Mesodermal cell (in vitro differentiated cells): ENCODE measurements around the gene TBC1D23.
A peak's percentile ranks its signal among the peaks of the same experiment; 100 is the strongest.
"Not testable (repeated sequence)": the region's sequence is repeated elsewhere in the genome, so short reads cannot be mapped to it uniquely, and the experiment has no call there.

Source experiments
- H3K27ac ChIP-seq: 2 replicates; pipeline ENCODE4 v1.7.0; 2013; ENCODE audit warnings: mild to moderate bottlenecking, low read depth, low read length, moderate library complexity; ENCODE audit not compliant: severe bottlenecking
- H3K36me3 ChIP-seq: 2 replicates; pipeline ENCODE4 v1.7.1; 2013; ENCODE audit warnings: mild to moderate bottlenecking, low read length, moderate library complexity; ENCODE audit not compliant: control insufficient read depth, insufficient read depth
- H3K4me1 ChIP-seq: one replicate; pipeline ENCODE4 v1.7.1; 2013; ENCODE audit warnings: mild to moderate bottlenecking, low read length; ENCODE audit not compliant: insufficient read depth, control insufficient read depth, poor library complexity, severe bottlenecking
- H3K4me3 ChIP-seq: 2 replicates; pipeline ENCODE4 v1.7.0; 2013; ENCODE audit warnings: low read length, control low read depth, mild to moderate bottlenecking; ENCODE audit not compliant: insufficient read depth, poor library complexity, severe bottlenecking; ENCODE audit errors: extremely low read depth
- H3K9me3 ChIP-seq: 2 replicates; pipeline ENCODE4 v1.7.1; 2013; ENCODE audit warnings: mild to moderate bottlenecking, low read length, moderate library complexity; ENCODE audit not compliant: control insufficient read depth
- WGBS, 2 experiments: methylation state at CpG; one replicate each; pipeline ENCODE4 v1.1.5; 2013; ENCODE audit warnings: missing lambda C conversion rate in 2 of 2; ENCODE audit not compliant: insufficient coverage in 2 of 2; 5-methylcytosine and 5-hydroxymethylcytosine counted together

TBC1D23 gene

DNA sequence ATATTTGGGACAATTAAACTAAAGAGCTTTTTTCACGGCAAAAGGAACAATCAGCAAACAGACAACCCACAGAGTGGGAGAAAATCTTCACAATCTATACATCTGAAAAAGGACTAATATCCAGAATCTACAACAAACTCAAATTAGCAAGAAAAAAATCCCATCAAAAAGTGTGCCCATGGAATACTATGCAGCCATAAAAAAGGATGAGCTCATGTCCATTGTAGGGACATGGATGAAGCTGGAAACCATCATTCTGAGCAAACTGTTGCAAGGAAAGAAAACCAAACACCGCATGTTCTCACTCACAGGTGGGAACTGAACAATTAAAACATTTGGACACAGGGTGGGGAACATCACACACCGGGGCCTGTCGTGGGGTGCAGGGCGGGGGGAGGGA lies 66.6 kb downstream of the TBC1D23 start:
- not testable (repeated sequence) for H3K4me1 ChIP-seq, H3K27ac ChIP-seq, H3K4me3 ChIP-seq, H3K9me3 ChIP-seq
- 87 to 100% methylated on average over 2 to 4 of the region's 5 CpGs for whole genome bisulfite sequencing, 2 experiments
- peaks cover 24% of the 10 kb centered on the region for H3K36me3 ChIP-seq

DNA sequence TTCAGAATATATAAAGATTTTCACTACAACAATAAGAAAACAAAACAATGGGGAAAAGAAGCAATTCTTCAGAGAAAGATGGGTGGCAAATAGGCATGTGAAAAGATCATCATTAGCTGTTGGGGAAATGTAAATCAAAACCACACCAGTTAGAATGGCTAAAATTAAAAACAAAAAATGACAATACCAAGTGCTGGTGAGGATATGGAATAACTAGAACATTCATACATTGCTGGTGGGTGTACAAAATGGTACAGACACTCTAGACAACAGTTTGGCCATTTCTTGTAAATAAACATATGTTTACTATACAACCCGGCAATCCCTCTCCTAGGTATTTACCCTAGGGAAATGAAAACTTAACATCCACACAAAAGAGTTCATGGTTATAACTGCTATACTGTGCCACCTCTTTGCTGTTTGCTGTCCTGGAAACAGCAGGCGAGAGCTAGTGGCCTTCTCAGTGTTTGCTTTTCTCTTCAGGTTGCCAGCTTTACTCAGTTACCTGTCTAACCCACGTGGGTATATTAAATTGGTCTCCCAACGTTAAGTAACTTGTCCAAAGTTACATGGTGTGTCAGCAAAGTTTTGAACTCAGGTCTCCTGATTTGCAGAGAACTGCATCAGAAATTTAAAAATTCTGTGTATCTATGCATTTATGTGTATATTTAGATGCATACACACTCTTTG lies 69.2 kb downstream of the TBC1D23 start:
- no peak overlapping the region for H3K4me3 ChIP-seq
- H3K9me3 ChIP-seq: peaks cover 9% of the 10 kb centered on the region
- WGBS, 2 experiments: 94 to 100% methylated on average over 1 to 3 of the region's 4 CpGs
- no peak overlapping the region for H3K27ac ChIP-seq
- peaks cover 22% of the 10 kb centered on the region for H3K36me3 ChIP-seq
- no peaks in the 10 kb centered on the region for H3K4me1 ChIP-seq

DNA sequence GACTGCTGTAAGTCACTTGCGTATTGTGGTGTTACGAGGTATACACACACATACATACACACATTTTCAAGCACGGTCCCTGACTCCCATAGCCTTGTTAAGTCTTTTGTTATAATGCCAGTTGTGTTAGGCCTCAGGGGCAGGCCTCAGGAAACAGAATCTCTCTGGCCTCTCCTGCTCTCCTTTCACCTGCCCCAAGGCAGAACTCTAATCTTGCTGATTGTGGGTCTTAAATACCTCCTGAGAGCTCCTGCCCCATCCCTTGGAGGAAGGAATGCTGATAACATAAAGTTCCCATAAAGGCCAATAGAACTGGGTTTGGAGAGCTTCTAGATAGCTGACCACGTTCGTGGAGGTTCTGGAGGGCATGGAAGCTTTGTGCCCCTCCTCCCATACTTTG lies 69.9 kb downstream of the TBC1D23 start:
- WGBS, 2 experiments: 92 to 94% methylated on average over 2 to 4 of the region's 5 CpGs
- Histone ChIP-seq H3K27ac (no peak overlapping the region), H3K4me3 (no peak overlapping the region), H3K9me3 (peaks cover 9% of the 10 kb centered on the region), H3K4me1 (peaks cover 2% of the 10 kb centered on the region), H3K36me3 (peaks cover 19% of the 10 kb centered on the region)

DNA sequence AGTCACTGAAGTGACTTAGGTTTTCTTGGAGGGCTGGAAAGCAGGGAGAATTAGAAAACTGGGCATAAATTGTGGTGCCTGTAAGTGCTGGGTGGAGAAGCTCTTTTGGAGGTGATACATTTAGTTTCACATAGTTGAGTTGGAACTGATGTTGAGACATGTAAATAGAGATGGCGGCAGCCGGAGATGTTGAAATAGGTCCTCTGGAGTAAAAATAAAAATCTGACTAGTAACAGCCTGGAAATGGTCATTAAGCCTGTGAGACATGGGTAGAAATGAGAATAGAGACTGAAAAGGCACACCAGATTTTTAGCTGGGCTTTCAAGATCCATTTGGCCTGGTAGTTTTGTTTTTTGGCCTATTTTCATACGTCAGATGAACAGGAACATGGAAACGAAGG lies 70.9 kb downstream of the TBC1D23 start:
- H3K9me3 ChIP-seq: peaks cover 9% of the 10 kb centered on the region
- no peak overlapping the region for H3K4me3 ChIP-seq
- H3K36me3 ChIP-seq: peaks cover 9% of the 10 kb centered on the region
- peaks cover 4% of the 10 kb centered on the region for H3K4me1 ChIP-seq
- no peak overlapping the region for H3K27ac ChIP-seq
- WGBS, 2 experiments: 91 to 92% methylated on average over 2 to 3 of the region's 4 CpGs

DNA sequence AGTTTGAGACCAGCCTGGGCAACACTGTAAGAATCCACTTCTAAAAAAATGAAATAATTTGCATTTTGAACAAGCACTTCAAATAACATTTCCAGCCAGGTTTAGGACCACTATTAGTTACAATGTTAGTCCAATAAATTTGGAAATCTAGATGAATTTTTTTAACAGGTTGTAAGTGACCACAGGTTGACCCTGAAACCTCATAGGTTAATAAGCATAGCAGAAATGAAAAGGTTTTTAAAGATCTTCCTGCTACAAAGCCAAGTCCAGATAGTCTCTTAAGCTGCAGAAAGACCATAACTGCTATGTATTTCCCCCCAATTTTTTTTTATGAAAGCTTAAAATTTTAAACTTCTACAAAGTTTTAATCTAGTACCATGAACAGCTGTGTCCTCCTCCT lies 72.3 kb downstream of the TBC1D23 start:
- Histone ChIP-seq H3K4me1 (peaks cover 4% of the 10 kb centered on the region), H3K27ac (no peak overlapping the region), H3K4me3 (no peak overlapping the region), H3K9me3 (no peaks in the 10 kb centered on the region), H3K36me3 (no peaks in the 10 kb centered on the region)

DNA sequence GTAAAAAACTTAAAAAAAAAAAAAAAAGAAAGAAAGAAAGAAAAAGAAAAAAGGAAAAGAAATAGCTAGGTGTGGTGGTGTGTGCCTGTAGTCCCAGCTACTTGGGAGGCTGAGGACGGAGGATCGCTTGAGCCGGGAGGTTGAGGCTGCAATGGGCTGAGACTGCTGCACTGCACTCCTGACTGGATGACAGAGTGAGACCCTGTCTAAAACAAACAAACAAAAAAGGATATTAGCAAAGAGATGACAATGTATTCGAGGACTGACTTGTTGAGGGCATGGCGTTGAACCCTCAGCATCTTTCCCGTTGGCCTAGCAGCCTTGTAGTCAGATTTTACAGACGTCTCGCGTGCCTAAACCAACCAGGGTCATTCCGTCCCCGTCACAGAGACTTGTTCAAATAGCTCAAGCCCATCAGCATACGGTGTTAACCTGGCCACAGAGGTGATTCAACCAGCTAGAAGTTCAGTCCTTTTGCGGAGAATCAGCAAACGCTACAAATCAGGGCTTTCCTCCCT lies 73.2 kb downstream of the TBC1D23 start:
- 42 to 54% methylated on average over 12 to 14 of the region's 14 CpGs for WGBS, 2 experiments
- Histone ChIP-seq H3K27ac (peak overlapping the region; percentile 2), H3K36me3 (peaks cover 6% of the 10 kb centered on the region), H3K4me3 (peak overlapping the region; percentile 50), H3K4me1 (peaks cover 4% of the 10 kb centered on the region), H3K9me3 (no peaks in the 10 kb centered on the region)

DNA sequence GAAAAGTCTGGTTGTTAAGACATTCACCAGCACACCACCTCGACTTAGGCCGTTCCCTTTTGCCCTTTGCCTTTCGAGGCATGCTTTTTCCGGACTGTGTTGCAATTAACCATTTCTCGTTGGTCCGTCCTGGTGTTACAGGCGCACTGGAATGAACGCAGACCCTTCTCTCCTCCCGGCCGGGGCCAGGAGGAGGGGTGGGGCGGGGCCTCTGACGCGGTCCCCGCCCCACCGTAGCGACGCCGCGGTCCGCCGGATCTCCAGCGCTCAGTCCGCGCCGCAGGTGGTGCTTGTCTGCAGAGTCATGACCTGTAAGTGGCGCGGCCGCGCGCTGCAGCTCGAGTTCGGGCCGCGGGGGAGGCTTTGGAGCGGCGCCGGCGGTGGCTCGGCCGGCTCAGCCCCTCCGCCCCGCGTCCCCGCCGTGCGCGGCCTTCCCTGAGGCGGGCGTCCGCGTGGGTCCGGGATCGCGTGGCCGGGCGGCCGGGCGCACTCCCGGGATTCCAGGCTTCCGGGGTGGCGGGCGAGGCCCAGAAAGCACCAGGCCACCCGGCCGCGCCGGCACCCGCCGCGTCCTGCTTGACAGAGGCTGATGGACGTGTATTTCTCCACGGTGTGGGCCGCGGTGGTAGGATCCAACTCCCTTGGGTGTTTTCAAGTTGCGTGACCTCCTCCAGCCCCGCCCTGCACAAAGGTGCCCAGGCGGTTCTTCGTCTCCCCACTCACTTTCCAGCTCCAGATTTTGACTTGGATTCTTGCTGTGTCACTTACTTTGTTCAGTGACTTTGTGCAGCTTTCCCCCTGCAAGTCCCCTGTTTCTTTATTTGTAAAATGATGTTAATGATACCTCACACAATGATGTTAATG lies 73.9 kb downstream of the TBC1D23 start, which contains the start of gene NIT2:
TSS of gene NIT2 (plus strand) at position 270 of the 864 bp plus-strand sequence. CDS start at position 305, 35 bp downstream.
- peaks cover 4% of the 10 kb centered on the region for H3K4me1 ChIP-seq
- peak within 1 kb of the TSS; percentile 50 for H3K4me3 ChIP-seq
- WGBS, 2 experiments: 1 to 3% methylated on average over 60 to 61 of the region's 77 CpGs
- peak within 1 kb of the TSS; percentile 49 for H3K27ac ChIP-seq
- peaks cover 13% of the 10 kb centered on the region for H3K36me3 ChIP-seq
- no peaks in the 10 kb centered on the region for H3K9me3 ChIP-seq

DNA sequence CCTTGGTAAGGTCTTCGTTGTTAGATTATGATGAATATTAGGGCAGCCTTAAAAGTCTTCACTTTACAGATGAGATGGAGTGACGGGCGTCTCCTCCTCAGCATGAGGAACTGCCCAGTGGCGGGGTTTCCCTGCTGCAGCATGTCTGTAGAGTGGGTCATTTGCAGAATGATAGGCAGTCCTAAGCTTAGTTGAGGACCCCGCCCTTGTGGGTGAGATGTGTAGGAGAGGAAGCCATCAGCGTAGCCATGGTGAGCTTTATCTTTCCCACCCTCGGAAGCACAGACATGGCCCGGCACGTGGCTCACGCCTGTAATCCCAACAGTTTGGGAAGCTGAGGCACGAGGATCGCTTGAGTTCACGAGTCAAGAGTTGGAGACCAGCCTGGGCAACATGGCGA lies 74.6 kb downstream of the TBC1D23 start:
- 82 to 88% methylated on average over 9 of the region's 14 CpGs for WGBS, 2 experiments
- Histone ChIP-seq H3K36me3 (peaks cover 20% of the 10 kb centered on the region), H3K9me3 (no peaks in the 10 kb centered on the region), H3K27ac (no peak overlapping the region), H3K4me3 (peak overlapping the region; percentile 50), H3K4me1 (peaks cover 4% of the 10 kb centered on the region)

DNA sequence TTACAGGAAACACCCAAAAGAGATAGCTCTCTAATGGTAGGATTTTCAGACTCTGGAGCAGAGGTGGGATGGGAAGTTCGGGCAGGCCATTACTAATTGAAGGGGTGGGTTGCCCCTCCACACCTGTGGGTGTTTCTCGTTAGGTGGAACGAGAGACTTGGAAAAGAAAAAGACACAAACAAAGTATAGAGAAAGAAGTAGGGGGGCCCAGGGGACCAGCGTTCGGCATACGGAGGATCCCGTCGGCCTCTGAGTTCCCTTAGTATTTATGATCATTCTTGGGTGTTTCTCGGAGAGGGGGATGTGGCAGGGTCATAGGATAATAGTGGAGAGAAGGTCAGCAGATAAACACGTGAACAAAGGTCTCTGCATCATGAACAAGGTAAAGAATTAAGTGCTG lies 75.4 kb downstream of the TBC1D23 start:
- H3K36me3 ChIP-seq: peaks cover 27% of the 10 kb centered on the region
- not testable (repeated sequence) for H3K27ac ChIP-seq, H3K9me3 ChIP-seq, H3K4me3 ChIP-seq, H3K4me1 ChIP-seq
- WGBS, 2 experiments: 84 to 94% methylated on average over 7 to 8 of the region's 10 CpGs

DNA sequence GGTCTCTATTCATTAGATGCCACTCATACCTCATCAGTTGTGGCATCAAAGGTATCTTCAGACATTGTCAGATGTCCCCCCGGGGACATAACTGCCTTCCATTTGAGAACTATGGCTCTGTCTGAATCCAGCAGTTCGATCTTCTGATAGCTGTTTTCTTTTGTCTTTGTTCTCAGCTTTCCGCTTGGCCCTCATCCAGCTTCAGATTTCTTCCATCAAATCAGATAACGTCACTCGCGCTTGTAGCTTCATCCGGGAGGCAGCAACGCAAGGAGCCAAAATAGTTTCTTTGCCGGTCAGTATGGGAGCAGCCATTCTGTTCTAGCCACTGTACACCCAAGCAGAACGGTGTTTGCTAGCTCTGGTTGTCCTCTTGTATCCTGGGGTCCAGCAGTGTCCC lies 78.1 kb downstream of the TBC1D23 start:
- Histone ChIP-seq H3K4me3 (no peak overlapping the region), H3K36me3 (peaks cover 33% of the 10 kb centered on the region), H3K27ac (no peak overlapping the region), H3K9me3 (no peaks in the 10 kb centered on the region), H3K4me1 (peaks cover 4% of the 10 kb centered on the region)
- WGBS, 2 experiments: 96% methylated on average over 10 of the region's 10 CpGs

DNA sequence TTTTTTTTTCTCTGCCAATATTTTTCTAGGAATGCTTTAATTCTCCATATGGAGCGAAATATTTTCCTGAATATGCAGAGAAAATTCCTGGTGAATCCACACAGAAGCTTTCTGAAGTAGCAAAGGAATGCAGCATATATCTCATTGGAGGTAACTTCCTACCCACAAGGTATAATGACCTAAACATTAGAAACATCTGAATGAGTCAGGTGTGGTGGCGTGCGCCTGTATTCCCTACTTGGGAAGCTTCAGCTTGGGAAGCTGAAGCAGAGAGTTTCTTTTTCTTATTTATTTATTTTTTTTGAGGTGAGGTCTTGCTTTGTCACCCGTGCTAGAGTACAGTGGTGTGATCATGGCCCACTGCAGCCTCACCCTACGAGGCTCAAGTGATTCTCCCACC lies 79.0 kb downstream of the TBC1D23 start:
- Histone ChIP-seq H3K4me3 (no peak overlapping the region), H3K36me3 (peaks cover 36% of the 10 kb centered on the region), H3K9me3 (no peaks in the 10 kb centered on the region), H3K4me1 (peaks cover 4% of the 10 kb centered on the region), H3K27ac (no peak overlapping the region)
- 83 to 90% methylated on average over 2 of the region's 5 CpGs for WGBS, 2 experiments
